ENCODE measurements around the gene RHCE. TPM values are rescaled to one million over a fixed set of nuclear protein-coding genes. Genes with fewer than 3 reads are reported as not detected.

Gene RHCE
- total and polyA plus RNA-seq, 2 of the 8 experiments (the other 6 are each of a cell fraction or from before 2014, with no cell fraction given), result 0.23 to 0.50 TPM

GRCh38 chr1:25338986-25339385 lies 81.6 kb downstream of the RHCE start:
- H2BK20ac ChIP-seq (ENCODE audit: low read length), result no peak overlapping the region
- H4K91ac ChIP-seq (replicated peaks; ENCODE audit: insufficient read length, low read length), result no peak overlapping the region
- no peak overlapping the region for H2AFZ ChIP-seq (ENCODE audit: low read length)
- no peak overlapping the region for H3K56ac ChIP-seq (replicated peaks; ENCODE audit: insufficient read length, low read depth, low read length)
- H3K27me3 ChIP-seq (replicated peaks in 1 of 4; ENCODE audit: control insufficient read depth in 3 of 4, extremely low read depth in 1 of 4, insufficient read depth in 3 of 4, low read length in 3 of 4), result no peaks in the 10 kb centered on the region
- FAIRE-seq, result no peak
- H3K79me2 ChIP-seq (ENCODE audit: control insufficient read depth in 1 of 2, insufficient read depth in 2 of 2, low read length in 2 of 2), result peaks cover 0 to 55% of the 10 kb centered on the region in 2 experiments; a peak in 2 of 4 replicates
- H3K23ac ChIP-seq (ENCODE audit: insufficient read length), result no peak overlapping the region
- 17% methylated on average over 6 of the region's 6 CpGs; no CpG with 5 or more reads in 1 of the 2 experiments for WGBS, 2 experiments (ENCODE audit: extremely low coverage in 1 of 2, insufficient coverage in 1 of 2, insufficient read length in 1 of 2, insufficient replicate concordance in 2 of 2, low coverage in 1 of 2, low lambda C conversion rate in 2 of 2, missing lambda C conversion rate in 1 of 2)
- no peaks in the 10 kb centered on the region for H3K23me2 ChIP-seq (ENCODE audit: low read depth, low read length)
- H2AK5ac ChIP-seq (ENCODE audit: low read depth, low read length), result no peak overlapping the region
- H3K4me2 ChIP-seq (ENCODE audit: insufficient read depth in 1 of 2, low read depth in 2 of 2, low read length in 2 of 2), result peak overlapping the region; percentile 67 to 79
- peaks cover 0 to 3% of the 10 kb centered on the region in 2 experiments for H4K20me1 ChIP-seq (replicated peaks in 1 of 2; ENCODE audit: control insufficient read depth in 1 of 2, insufficient read depth in 2 of 2, low read length in 2 of 2)
- H3K9ac ChIP-seq (replicated peaks in 1 of 4; ENCODE audit: extremely low read depth in 1 of 4, low read depth in 3 of 4, low read length in 3 of 4), result peak overlapping the region in 3 of 4 experiments; percentile 79 to 84 (median 81); a peak in 5 of 7 replicates
- no peak overlapping the region for H2BK120ac ChIP-seq (replicated peaks; ENCODE audit: low read depth, low read length)
- H3K14ac ChIP-seq (ENCODE audit: insufficient read length), result no peak overlapping the region
- H3K4me1 ChIP-seq (replicated peaks in 1 of 4; ENCODE audit: control insufficient read depth in 3 of 4, insufficient read depth in 4 of 4, low read length in 3 of 4), result peaks cover 0 to 6% (median 0%) of the 10 kb centered on the region in 4 experiments; a peak in 2 of 7 replicates
- no peak overlapping the region for H2BK5ac ChIP-seq (ENCODE audit: low read depth, low read length)
- CTCF ChIA-PET (ENCODE audit: partially characterized antibody), result interaction anchor here (1.1 kb wide), 1 partner anchor 180 kb away, joined by 3 read pairs; no protein-coding TSS in a partner anchor
- H3K27ac ChIP-seq (ENCODE audit: low read depth, low read length), result no peak overlapping the region; the same call in 1 of the 2 replicates
- POLR2A ChIA-PET (ENCODE audit: partially characterized antibody), result no interaction called here
- no peaks in the 10 kb centered on the region for H3K79me1 ChIP-seq (ENCODE audit: low read depth, low read length)
- H2BK12ac ChIP-seq (ENCODE audit: low read depth, low read length), result no peak overlapping the region
- TF ChIP-seq JUN (IDR thresholded peaks at IDR 0.05; ENCODE audit: low read depth, low read length) (no peak), BACH1 (IDR thresholded peaks at IDR 0.05; ENCODE audit: low read length) (no peak), SIN3A (conservative IDR thresholded peaks at IDR 0.05 in 1 of 2, IDR thresholded peaks at IDR 0.05 in 1 of 2; ENCODE audit: low read depth in 1 of 2, low read length in 2 of 2) (no peak), RAD21 (IDR thresholded peaks at IDR 0.05 in 1 of 2, conservative IDR thresholded peaks at IDR 0.05 in 1 of 2; ENCODE audit: low read depth in 2 of 2, low read length in 2 of 2) (no peak), EGR1 (IDR thresholded peaks at IDR 0.05; ENCODE audit: borderline replicate concordance, low read depth, low read length) (no peak), HDAC2 (IDR thresholded peaks at IDR 0.05; ENCODE audit: borderline replicate concordance in 1 of 2, low read depth in 2 of 2, low read length in 2 of 2) (no peak)
- peaks cover 0 to 12% (median 3%) of the 10 kb centered on the region in 4 experiments; a peak in 4 of 8 replicates for H3K36me3 ChIP-seq (ENCODE audit: control insufficient read depth in 2 of 4, insufficient read depth in 4 of 4, low read length in 3 of 4)
- no peak overlapping the region for H3K4ac ChIP-seq (replicated peaks; ENCODE audit: insufficient read length, low read depth, low read length)
- H4K5ac ChIP-seq (ENCODE audit: insufficient read length, low read depth, low read length), result no peak overlapping the region
- no peak overlapping the region for H2BK15ac ChIP-seq (ENCODE audit: low read length)
- H4K8ac ChIP-seq (ENCODE audit: extremely low read depth, insufficient read depth, low read length), result no peak overlapping the region
- peak overlapping the region; percentile 73 to 95 (median 88) for H3K4me3 ChIP-seq (ENCODE audit: extremely low read depth in 1 of 4, insufficient read depth in 2 of 4, low read depth in 3 of 4, low read length in 4 of 4)
- no peaks in the 10 kb centered on the region for H3K9me3 ChIP-seq (ENCODE audit: insufficient read depth in 2 of 2, low read depth in 1 of 2, low read length in 1 of 2)
- H3K18ac ChIP-seq (ENCODE audit: extremely low read depth, low read length), result no peak overlapping the region
- no peak for DNase-seq (ENCODE audit: low read depth in 1 of 2, low spot score in 2 of 2)

Measured in H1 (cell line).